Left colon (tissue), 2 donors: ENCODE measurements around the gene KRCC1. TPM values are rescaled to one million over a fixed set of nuclear protein-coding genes. Genes with fewer than 3 reads are reported as not detected.

ENCODE experiments used
- ATAC-seq: fragments of 200-7000 bp; cut with Tn5 transposase; one replicate; pipeline ENCODE4 v1.9.1; 2020; ENCODE audit warnings: mild to moderate bottlenecking, moderate library complexity
- DNase-seq, 2 donors: peaks; one replicate each; pipeline ENCODE4 v3.0.0-alpha.2; 2020
- intact Hi-C, 2 donors: fragments of 100-400 bp; cut with DNase I in 1 of 2; cut with micrococcal nuclease in 1 of 2; formaldehyde crosslinking; loops; one replicate each; pipeline versions ENCODE4 v1.11.2 to v1.14.0; 2022; cut with DNase I, micrococcal nuclease
- long read RNA-seq: library from polyadenylated mRNA; unstranded; transcript quantifications from one replicate; pipeline ENCODE4 v2.0.0, GENCODE V29; 2021
- total RNA-seq, 2 donors: library from RNA; stranded (reverse); fragmentation: NEBNext Ultra II Directional; extraction: Animal tissue kit (Norgen Biotek cat#: 25700); gene quantifications; one replicate each; pipeline ENCODE4 v1.2.1, GENCODE V29; 2021
- donor health status: DM: no; HTN: no; CAD: no.
- donor health status: DM: yes; HTN: yes; CAD: no.

Gene KRCC1
- 10 to 100 TPM; 41.5 to 58.4 TPM for total RNA-seq
- long read RNA-seq, transcript KRCC1-201 (4 exons, 1,753 nt), result major isoform, 41 of 55 reads
- long read RNA-seq, partial matches to known transcripts, result 0 of 55 reads
- long read RNA-seq, other reads (novel, unspliced or antisense), result 14 of 55 reads

DNA sequence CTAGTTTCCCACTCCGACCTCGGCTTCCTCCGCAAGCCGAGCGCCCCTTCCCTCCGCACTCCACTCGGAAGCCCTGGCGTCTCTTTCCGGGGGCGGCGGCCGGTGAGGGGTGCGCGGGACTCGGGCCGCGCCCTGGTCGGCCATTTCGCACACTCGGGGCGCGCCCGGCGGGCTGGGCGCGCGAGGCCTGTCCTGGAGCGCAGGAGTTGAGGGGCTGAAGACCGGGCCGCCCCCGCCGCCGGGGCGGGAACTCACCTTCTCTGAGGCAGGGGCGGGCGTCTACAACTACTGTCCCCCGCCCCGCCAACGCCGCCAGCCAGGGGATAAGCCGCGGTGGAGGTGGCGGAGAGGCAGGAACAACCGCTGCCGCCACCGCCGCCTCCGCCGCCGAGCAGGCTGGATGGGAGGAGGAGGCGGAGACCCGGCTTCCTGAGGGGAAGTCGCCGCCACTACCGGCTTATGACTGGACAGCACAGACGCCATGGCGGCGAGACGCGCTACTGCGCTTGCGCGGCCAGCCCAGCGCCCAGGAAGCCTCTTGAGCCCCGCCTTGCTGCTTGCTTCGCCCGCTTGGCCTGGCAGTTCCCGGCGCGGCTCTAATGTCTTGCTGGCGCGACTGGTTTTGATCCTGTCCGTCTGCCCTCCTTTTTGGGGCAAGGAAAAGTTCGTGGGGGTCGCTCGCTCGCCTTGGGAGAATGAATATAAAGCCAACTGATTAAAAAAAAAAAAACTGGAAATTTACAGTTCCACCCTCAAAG, at the start of gene KRCC1:
Gene KRCC1, minus strand, starts transcription at position 413 of the 758 bp plus-strand sequence. CDS start 27,220 bp downstream, outside the sequence.
- ATAC-seq (peak; percentile 84), DNase-seq (peak; percentile 96)
- intact Hi-C loops, result no loop called here

DNA sequence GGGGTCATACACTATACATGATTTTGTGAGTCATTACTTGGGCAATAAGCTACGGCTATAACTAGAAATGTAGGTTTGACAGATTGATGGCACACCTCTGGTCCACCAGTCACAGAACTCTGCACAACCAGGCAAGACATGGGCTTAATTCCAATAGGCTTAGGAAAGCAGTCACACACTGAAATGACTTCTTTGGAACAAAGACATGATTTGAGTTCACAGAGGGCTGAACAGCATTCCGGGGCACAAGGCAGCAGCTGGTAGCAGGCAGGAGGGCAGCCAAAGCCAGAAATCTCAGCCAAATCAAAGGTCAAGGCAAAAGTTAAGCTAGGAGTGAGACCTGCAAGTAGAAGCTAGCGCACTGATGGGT, 44.9 kb upstream of the KRCC1 start:
- no peak for ATAC-seq
- intact Hi-C loops, result no loop called here
- no peak for DNase-seq

DNA sequence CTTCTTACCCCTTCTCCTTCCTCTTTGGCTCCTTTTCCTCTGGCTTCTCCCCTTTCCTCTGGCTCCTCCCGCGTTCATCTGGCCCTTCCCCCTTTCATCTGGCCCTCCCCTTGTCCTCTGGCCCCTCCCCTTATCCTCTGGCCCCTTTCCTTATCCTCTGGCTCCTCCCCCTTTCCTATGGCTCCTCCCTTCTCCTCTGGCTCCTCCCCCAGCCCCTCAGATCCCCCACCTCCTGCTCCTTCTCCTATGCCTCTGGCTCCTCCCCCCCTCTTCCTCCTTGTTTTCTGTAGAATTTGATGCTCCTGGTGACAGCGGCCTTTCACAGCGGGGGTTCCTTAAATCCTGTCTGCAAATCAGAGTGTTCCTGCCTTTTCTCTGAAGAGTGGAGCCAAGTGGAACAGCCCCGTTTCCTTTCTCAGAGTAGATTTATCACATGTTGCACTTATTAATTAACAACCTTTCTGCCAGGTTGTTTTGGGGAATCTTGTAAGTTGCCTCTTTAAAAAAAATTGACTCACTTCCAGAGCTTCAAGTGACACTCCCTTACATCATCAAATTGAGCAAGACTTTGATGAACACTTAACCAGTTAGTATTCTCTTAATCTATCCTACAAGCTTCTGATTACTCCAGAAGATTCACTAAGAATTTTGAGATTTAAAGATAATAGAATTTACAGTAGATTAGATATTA, 44.4 kb upstream of the KRCC1 start:
- DNase-seq (no peak), ATAC-seq (no peak)
- intact Hi-C loops, result no loop called here

DNA sequence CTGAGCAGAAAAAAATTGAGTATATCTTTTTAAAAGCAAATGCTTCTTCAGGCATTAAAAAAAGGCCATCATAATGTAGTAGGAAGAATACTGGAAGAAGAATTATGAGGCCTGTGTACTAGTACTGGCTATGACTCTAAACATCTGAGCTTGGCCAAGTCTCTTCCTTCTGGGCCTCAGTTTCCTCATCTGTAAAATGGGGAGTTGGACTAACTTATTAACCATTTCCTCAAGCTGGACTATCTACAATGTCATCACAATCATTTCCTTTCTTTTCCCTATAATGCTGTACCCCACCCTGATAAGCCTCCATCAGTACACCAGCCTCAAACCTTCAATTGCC, 42.9 kb upstream of the KRCC1 start:
- ATAC-seq (no peak), DNase-seq (no peak)
- intact Hi-C loops, result no loop called here

DNA sequence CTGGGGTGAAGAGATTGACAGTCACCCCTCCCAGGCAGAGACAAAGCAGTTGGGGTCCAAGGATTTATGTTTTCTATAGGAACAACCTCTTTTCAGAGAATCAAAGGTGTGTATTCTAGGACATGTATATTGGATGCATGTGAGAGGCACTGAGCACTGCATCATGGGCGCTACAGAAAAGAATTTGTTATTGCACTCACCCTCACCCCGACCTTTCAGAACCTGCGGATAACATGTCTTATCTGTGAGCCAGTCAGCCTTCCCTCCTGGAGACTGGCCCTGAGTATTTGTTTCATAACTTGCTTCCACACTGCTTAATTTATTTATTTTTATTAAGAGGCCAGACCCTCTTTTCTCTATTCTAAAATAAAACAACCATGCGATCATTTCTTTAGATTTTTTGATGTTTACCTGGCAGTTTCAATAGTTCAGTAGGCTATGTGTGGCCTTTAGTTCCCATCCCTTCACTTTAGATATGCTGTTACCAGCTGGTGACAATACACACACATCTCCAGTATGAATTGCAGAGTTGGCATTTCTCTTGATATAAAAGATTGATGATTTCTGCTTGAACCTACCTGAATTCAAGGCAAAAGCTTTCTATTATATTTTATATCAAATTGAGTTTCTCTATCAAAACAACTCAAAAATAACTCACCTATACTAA, 42.4 kb upstream of the KRCC1 start:
- ATAC-seq, result no peak

DNA sequence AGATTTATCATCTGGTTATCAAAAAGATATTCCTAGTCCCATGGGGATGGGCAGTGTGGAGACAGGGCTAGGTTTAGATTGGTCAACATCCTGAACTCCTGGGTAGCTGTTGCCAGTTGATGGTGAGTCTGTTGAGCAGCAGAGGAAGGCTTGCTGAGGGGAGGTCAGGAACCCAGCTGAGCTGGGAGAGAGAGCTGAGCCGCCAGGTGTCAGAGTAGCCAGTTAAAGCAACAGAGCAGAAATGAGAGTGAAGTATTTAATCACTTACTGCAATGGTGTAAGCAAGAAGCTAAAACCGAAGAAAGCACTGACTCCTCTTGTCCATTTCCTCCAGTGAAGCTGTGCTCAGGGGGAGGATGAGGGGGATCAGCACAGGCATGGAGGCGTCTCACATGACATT, 41.6 kb upstream of the KRCC1 start:
- DNase-seq (no peak), ATAC-seq (no peak)

More for the DNA sequence above, 42.4 kb upstream of the KRCC1 start:
- DNase-seq, result no peak
- intact Hi-C loops, result no loop called here

DNA sequence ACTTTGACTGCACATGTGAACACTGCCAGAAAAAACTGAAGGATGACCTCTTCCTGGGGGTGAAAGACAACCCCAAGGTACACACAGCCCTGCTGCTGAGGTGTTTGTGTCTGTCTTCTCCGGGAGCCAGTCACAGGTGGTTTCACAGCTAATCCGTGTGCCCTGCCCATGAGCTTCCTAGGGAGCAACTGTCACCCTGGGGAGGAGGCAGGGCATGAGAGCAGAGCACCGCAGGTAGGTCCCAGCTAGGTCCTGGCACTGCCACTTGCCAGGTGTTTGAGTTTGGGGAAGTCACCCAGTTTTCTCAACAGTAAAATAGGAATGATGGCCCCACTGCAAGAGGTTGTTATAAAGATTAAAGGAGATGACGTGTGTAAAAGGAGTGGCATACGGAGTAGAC, 41.1 kb upstream of the KRCC1 start:
- DNase-seq, result no peak
- intact Hi-C loops, result no loop called here
- ATAC-seq, result peak; percentile 55

More for the DNA sequence above, 41.6 kb upstream of the KRCC1 start:
- intact Hi-C loops, result no loop called here

DNA sequence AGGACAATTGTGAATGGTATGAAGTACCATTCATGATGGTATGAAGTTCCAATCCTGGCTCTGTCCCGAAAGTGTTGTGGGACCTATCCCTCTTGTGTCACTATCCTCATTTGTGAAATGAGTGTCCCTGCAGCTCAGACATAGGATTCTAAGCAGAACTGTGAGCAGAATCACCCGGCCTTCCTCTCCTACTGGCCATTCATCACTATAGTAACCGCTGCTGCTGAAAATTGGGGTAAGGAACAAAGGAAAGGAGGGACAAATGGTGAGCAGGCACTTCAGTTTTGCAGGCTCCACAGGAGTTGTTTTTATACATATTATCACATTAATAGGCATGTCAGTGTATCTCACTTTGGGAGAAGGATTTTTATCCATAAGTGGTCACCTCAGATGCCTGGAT, 39.4 kb upstream of the KRCC1 start:
- ATAC-seq, result no peak
- intact Hi-C loops, result no loop called here
- DNase-seq, result no peak

DNA sequence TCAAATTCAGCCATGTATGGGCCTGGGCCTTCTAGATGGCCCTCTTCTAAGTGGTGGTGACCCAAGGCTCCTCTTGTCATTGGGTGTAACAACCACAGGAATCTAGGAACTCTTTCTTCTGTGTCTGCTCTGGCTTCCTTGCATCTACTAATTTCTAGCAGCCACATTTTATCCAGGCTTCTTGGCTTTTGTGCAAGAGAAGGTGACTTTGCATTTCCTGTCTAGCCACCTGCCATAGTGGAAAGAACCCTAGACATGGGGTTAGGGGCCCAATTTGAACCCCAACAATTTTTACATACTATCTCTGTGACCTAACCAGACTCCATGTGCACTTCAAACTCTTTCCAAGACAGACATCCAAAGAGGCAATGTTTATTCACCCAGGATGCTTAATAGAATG, 37.2 kb upstream of the KRCC1 start:
- ATAC-seq (no peak), DNase-seq (no peak)
- intact Hi-C loops, result no loop called here

DNA sequence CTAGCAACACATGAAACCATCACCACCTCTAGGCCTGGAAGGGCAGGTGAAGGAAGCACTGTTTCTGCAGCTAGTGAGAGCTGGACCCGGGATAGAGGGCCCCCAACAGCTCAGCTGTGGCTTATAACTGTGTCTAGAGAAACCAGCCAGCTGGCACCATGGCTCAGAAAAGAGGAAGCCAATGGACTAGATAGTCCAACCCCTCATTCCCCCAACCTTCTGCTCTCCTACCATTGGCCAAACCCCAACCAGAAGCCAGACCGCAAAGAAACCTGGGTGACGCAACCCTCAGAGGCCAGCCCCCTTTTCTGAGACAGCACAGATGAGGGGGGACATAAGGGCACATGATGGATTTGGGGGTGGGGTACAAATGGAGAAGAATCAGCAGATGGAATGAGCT, 36.4 kb upstream of the KRCC1 start:
- ATAC-seq (no peak), DNase-seq (no peak)
- intact Hi-C loops, result no loop called here

DNA sequence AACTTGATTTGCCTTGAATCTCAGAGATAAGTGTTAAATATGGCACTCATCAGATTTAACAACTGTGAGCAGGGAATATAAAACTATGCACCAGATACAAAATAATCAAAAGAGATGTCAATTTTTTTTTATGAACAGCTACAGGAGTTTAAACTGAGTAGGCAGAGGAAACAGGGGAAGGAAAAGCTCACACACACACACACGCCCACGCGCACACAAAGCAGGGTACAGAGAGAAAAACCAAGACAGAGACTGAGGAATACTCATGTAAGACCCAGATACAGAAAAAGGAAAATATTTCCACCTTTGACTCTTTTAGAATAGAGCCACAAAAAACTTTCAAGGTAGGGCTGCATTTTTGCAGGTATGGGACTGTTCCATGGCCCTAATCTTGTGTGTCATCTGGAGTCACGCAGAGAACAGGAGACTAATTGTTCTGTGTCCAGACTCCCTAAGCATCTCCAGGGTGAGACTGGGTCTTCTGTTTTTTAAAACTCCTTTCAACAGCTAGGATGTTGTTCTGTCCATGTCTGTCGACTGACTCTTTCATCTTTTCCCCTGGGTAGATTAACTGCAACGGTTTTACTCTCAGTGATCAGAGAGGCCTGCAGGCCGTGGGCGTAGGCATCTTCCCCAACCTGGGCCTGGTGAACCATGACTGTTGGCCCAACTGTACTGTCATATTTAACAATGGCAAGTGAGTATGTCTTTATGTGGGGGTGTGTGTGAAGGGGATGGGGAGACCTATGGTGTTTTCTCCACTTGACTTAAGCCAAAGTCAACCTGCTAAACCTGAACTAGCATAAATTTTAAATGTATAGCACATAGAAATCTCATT, 35.1 kb upstream of the KRCC1 start:
- DNase-seq, result no peak
- intact Hi-C loops, result no loop called here
- ATAC-seq, result no peak

DNA sequence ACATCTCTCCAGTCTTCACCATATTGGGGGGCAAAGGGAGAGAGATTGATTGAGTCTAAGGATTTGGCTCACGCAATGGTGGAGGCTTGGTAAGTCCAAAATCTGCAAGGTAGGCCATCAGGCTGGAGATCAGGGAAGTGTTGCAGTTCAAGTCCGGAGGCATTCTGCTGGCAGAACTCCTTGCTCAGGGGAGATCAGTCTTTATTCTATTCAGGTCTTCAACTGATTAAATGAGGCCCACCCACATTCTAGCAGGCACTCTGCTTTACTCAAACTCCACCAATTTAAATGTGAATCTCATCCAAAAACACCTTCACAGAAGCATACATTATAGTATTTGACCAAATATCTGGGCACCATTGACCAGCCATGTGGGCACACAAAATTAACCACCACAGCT, 33.4 kb upstream of the KRCC1 start:
- intact Hi-C loops, result no loop called here
- no peak for DNase-seq
- no peak for ATAC-seq

DNA sequence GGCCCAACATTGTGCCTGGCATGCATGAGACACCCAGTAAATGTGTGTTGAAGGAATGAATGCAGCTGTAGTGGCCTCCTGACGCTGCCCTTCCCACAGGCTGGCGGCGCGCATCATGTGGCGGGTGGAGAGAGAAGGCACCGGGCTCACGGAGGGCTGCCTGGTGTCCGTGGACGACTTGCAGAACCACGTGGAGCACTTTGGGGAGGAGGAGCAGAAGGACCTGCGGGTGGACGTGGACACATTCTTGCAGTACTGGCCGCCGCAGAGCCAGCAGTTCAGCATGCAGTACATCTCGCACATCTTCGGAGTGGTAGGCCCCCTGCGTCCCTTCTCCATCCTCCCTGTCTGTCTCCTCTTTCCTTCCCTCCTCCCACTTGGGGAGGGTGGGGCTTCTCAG, 32.2 kb upstream of the KRCC1 start:
- ATAC-seq, result no peak
- no peak for DNase-seq
- intact Hi-C loops, result no loop called here

DNA sequence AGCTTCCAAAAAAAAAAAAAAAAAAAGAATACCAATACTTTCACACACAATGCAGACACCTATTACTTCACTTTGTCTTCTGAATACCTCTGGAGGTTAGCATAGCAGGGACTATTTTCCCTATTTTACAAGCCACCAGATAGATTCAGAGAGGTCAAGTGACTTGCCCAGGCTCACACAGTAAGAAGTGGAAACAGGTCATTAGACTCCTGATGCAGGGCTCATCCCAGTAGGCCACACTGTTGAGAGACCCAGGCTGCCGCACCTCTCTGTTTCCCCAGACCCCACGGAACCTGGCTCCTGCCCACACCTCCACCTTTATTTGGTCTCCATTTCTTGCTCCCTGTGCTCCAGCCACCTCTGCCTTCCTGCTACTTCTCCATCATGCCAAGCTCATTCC, 31.5 kb upstream of the KRCC1 start:
- ATAC-seq (no peak), DNase-seq (no peak)

DNA sequence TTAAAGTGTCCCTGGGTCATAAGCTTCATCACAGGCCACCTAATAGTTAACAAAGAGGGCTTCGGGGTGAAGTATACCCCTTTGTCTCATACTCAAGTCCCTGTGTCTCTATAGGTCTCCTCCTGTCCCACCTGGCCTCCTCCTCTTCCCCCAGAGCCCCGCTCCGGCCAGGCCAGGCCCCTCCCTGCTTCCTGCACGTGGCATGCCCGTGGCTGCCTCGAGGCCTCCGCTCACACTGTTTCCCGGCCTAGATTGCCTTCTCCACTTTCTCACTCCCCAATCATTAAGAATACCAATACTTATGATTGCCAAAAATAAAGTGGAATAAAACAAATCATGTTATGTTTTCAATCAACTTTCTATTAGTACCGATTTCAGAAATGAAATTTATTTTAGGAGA, 30.8 kb upstream of the KRCC1 start:
- intact Hi-C loops, result no loop called here
- ATAC-seq (no peak), DNase-seq (no peak)

More for the DNA sequence above, 31.5 kb upstream of the KRCC1 start:
- intact Hi-C loops, result no loop called here

DNA sequence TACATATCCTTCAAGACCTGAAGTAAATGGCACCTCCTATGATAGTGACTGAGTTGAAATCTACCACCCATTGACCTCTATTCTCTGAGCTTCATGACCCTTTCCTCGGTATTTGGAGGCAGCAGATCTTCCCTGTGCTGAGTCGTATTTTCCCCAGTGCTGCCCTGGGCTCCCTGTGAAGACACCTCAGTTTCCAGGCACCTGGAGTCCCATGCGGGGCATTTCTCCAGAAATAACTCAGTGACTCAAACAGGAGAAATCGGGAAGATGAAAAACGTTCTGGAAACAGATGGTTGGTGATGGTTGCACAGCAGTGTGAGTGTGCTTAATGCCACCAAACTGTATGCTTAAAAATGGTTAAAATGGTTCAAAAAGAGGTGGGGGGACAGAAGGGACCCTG, 30.0 kb upstream of the KRCC1 start:
- ATAC-seq (no peak), DNase-seq (no peak)
- intact Hi-C loops, result no loop called here

DNA sequence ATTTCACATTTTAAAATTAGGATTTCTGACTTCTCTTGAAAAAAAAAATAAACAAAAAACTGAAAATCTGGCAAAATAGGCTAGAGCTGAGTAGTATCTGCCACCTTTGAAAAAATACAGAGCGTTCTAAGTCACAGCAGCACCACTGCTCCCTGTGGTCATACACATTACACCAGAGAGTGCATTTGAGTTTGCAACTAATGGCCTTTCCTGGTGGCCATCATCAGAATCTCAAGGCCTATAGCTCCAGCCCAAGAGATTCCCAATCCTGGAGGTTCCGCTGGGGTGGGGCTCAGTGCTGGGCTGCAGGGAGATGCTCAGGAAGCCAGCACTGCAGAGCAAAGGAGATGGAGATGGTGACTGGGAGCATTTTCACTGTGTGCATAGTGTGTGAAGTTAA, 29.5 kb upstream of the KRCC1 start:
- intact Hi-C loops, result no loop called here
- ATAC-seq, result no peak
- no peak for DNase-seq

DNA sequence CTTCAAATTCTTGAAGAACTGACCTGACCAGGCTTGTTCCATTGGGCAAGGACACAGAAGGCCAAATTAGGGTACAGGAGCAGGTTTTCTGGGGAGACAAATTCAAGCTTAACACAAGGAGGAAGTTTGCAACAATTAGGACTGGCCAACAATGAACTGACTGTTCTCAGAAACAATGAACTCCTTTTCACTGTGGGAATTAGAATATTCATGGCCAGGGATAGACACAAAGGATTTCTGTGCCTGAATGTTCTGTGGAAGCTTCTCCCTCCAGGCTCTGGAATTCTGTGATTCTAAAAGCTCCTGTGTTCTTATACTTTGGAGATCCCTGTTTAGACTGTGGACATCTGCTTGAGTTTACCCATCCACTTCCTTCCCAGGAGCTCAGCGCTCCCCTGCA, 27.2 kb upstream of the KRCC1 start:
- ATAC-seq (peak; percentile 62), DNase-seq (no peak)
- intact Hi-C loops, result no loop called here

DNA sequence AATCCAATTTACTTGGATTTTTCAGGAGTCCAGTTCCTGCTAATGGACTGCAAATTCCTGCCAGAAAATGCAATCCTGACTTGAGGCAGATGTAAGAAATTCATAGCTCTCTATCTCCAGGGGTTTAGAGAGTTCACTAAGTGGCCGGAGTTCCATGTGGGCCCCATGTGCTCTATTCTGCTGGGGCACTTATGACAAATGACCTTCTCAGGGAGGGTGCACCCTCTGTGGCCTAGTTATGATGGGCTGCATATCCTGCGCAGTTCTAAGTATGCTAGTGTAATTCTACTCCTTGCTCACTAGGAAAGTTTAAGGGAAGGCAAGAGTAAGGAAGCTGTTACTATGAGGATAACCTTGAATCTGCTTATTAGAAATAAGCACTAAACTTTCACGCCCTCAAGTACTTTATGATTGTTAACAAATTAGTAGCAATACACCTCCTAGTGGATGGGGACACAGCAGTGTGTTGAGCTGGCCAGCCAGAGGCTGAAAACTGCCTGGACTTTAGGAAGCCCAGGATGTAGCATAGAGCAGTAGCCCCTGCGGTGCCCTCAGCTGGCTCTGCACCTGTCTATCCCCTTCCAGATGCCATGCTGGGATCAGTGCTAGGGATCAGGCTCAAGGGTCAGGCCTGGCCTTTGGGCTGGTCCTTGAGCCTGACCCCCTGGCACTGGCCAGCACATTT, 26.5 kb upstream of the KRCC1 start:
- intact Hi-C loops, result no loop called here
- ATAC-seq (no peak), DNase-seq (no peak)
